Activated naive CD8-positive, alpha-beta T cell treated with anti-CD3 and anti-CD28 coated beads for 36 hours (primary cell): ENCODE data around the gene SKI. TPM values are rescaled to one million over a fixed set of nuclear protein-coding genes. Genes with fewer than 3 reads are reported as not detected.

ENCODE experiments used
- DNase-seq: peaks from one replicate; pipeline ENCODE4 v3.0.0; 2021
- H3K27ac Mint-ChIP-seq: one replicate; pipeline ENCODE4 v1.8.0; 2022; ENCODE audit warnings: mild to moderate bottlenecking, moderate library complexity, mixed read lengths
- H3K27me3 Mint-ChIP-seq: one replicate; pipeline ENCODE4 v1.8.0; 2022; ENCODE audit warnings: mild to moderate bottlenecking, mixed read lengths
- H3K36me3 Mint-ChIP-seq: one replicate; pipeline ENCODE4 v1.8.0; 2021; ENCODE audit warnings: mild to moderate bottlenecking, mixed read lengths
- H3K4me1 Mint-ChIP-seq: one replicate; pipeline ENCODE4 v1.8.0; 2021; ENCODE audit warnings: mixed read lengths
- H3K4me3 Mint-ChIP-seq: one replicate; pipeline ENCODE4 v1.8.0; 2022; ENCODE audit warnings: mild to moderate bottlenecking, moderate library complexity, mixed read lengths
- H3K9me3 Mint-ChIP-seq: one replicate; pipeline ENCODE4 v1.8.0; 2022; ENCODE audit warnings: mixed read lengths
- total RNA-seq, 2 experiments: library from RNA; stranded (reverse); gene quantifications; one replicate each; pipeline ENCODE4 v1.2.3, GENCODE V29; 2021

SKI gene
- total RNA-seq, 2 experiments from 2014 or later = 25.4 to 27.3 TPM

GRCh38 chr1:2344121-2344681 is 116.1 kb downstream of the SKI start:
- no peak overlapping the region for H3K4me3 Mint-ChIP-seq
- no peaks in the 10 kb centered on the region for H3K9me3 Mint-ChIP-seq
- no peaks in the 10 kb centered on the region for H3K36me3 Mint-ChIP-seq
- no peak overlapping the region for H3K27ac Mint-ChIP-seq
- no peaks in the 10 kb centered on the region for H3K27me3 Mint-ChIP-seq
- H3K4me1 Mint-ChIP-seq = no peaks in the 10 kb centered on the region
- DNase-seq = no peak

DNA sequence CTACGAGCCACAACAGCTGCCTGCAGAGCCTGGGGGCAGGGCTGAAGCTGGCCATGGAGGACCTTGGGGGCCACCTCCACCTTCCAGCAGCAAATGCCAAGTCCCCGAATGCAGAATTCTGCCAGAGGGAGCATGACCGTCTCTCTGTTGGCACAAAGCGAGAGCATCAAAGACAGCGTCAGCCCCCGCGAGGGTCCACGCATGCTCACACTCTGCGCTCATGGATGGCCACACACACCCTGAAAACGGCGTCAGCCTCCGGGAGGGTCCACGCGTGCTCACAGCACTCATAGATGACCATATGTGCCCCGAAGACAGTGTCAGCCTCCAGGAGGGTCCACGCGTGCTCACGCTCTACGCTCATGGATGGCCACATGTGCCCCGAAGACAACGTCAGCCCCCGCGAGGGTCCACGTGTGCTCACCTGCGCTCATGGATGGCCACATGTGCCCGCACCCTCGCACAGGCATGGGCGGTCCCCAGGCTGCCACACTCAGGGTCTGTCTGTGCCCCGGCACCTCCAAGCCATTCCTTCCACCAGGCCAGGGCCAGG is 116.7 kb downstream of the SKI start:
- H3K27ac Mint-ChIP-seq = no peak overlapping the region
- H3K4me1 Mint-ChIP-seq = no peaks in the 10 kb centered on the region
- no peaks in the 10 kb centered on the region for H3K36me3 Mint-ChIP-seq
- no peak for DNase-seq
- no peaks in the 10 kb centered on the region for H3K27me3 Mint-ChIP-seq
- H3K9me3 Mint-ChIP-seq = no peaks in the 10 kb centered on the region
- H3K4me3 Mint-ChIP-seq = no peak overlapping the region

- Mint-ChIP-seq H3K36me3 (no peaks in the 10 kb centered on the region), H3K27me3 (no peaks in the 10 kb centered on the region), H3K4me3 (no peak overlapping the region), H3K4me1 (no peaks in the 10 kb centered on the region), H3K9me3 (no peaks in the 10 kb centered on the region), H3K27ac (no peak overlapping the region)
- no peak for DNase-seq
Observed at GRCh38 chr1:2345297-2346075, 117.4 kb downstream of the SKI start.

GRCh38 chr1:2346691-2347408 is 118.7 kb downstream of the SKI start:
- H3K27ac Mint-ChIP-seq = no peak overlapping the region

DNA sequence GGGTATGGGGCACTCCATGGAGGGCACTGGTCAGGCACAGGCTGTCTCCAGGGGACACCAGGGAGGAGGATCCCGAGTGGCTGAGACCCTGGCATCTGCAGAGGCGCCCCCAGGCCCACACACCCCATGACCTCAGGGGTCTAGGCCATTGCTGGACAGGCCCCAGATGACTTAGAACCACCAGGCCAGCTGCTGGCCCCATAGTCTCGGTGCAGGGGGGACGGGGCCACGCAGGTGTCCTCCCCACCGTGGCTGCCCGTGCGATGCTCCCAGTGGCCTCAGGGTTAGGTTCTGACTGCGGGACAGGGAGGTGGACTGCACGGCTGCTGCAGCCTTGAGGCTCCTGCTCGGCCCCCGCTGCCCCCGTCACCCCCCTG is 119.3 kb downstream of the SKI start:
- DNase-seq = no peak
- Mint-ChIP-seq H3K27me3 (no peaks in the 10 kb centered on the region), H3K4me1 (no peaks in the 10 kb centered on the region), H3K36me3 (no peaks in the 10 kb centered on the region), H3K9me3 (no peaks in the 10 kb centered on the region), H3K27ac (no peak overlapping the region), H3K4me3 (no peak overlapping the region)

More at GRCh38 chr1:2346691-2347408, 118.7 kb downstream of the SKI start:
- Mint-ChIP-seq H3K36me3 (no peaks in the 10 kb centered on the region), H3K4me3 (no peak overlapping the region), H3K4me1 (no peaks in the 10 kb centered on the region), H3K9me3 (no peaks in the 10 kb centered on the region), H3K27me3 (no peaks in the 10 kb centered on the region)
- no peak for DNase-seq

GRCh38 chr1:2347896-2348295 is 119.8 kb downstream of the SKI start:
- H3K27me3 Mint-ChIP-seq = no peaks in the 10 kb centered on the region
- H3K27ac Mint-ChIP-seq = no peak overlapping the region
- H3K9me3 Mint-ChIP-seq = no peaks in the 10 kb centered on the region
- H3K36me3 Mint-ChIP-seq = no peaks in the 10 kb centered on the region
- no peak overlapping the region for H3K4me3 Mint-ChIP-seq
- no peak for DNase-seq
- H3K4me1 Mint-ChIP-seq = no peaks in the 10 kb centered on the region

- Mint-ChIP-seq H3K27ac (no peak overlapping the region), H3K27me3 (no peaks in the 10 kb centered on the region), H3K36me3 (no peaks in the 10 kb centered on the region), H3K4me1 (no peaks in the 10 kb centered on the region), H3K4me3 (no peak overlapping the region), H3K9me3 (no peaks in the 10 kb centered on the region)
- DNase-seq = no peak
Observed at GRCh38 chr1:2348346-2349325, 120.5 kb downstream of the SKI start.

GRCh38 chr1:2349806-2350205 is 121.7 kb downstream of the SKI start:
- no peak overlapping the region for H3K4me3 Mint-ChIP-seq
- H3K4me1 Mint-ChIP-seq = no peaks in the 10 kb centered on the region
- no peak overlapping the region for H3K27ac Mint-ChIP-seq
- no peak for DNase-seq
- no peaks in the 10 kb centered on the region for H3K9me3 Mint-ChIP-seq
- H3K27me3 Mint-ChIP-seq = no peaks in the 10 kb centered on the region
- no peaks in the 10 kb centered on the region for H3K36me3 Mint-ChIP-seq

DNA sequence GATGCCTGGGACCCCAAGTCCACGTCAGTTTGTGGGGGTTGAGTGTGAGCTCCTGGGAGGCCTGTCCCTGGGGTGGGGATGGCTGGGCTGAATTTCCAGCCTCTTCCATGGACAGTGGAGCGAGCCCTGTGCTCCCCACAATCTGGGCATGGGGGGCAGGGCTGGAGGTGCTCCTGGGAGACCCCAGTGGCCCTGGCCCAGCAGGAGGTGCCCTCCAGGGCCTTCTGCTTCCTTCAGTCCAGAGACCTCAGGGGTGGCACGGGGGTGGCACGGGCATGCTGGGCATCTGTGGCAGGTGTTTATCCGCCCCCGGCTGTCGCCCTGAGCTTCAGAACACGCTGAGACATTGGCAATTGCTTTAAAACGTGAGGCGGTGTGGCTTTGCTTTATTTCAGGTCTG is 122.4 kb downstream of the SKI start:
- H3K27me3 Mint-ChIP-seq = no peaks in the 10 kb centered on the region
- no peaks in the 10 kb centered on the region for H3K36me3 Mint-ChIP-seq
- no peaks in the 10 kb centered on the region for H3K4me1 Mint-ChIP-seq
- no peak for DNase-seq
- H3K9me3 Mint-ChIP-seq = no peaks in the 10 kb centered on the region
- no peak overlapping the region for H3K27ac Mint-ChIP-seq
- H3K4me3 Mint-ChIP-seq = no peak overlapping the region

DNA sequence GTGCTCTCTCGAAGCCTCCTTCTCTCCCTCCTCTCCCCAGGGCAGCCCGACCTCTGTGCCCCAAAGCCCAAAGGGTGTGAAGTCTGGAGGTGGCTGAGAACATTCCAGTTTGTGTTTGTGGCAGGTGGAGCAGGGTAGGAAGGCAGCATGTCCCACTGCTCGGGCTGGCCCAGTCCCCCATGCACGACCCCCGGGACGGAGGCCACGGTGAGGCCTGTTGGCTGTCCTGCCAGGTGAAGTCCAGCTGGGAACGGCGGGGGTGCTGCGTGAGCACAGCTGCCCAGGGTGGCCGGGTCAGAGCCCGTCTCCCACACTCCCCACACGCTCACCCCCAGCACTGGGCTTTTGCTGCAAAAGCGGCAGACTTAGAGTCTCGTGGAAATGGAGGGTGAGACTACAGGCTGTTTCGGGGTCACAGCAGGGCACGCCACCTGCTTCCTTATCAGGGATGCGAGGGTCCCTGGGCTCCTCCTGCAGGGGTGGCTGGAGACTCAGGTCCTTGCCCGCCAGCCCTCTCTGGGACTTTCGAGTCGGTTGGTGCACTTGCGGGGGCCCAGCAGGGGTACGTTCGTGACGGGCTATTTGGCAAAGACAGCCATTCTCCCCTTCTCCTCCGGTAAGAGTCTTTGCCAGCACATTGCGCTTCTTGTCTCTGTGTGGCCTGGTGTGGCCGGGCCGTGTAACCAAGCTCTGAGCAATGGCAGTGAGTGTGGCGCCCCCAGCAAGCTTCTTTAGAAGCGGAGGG is 123.0 kb downstream of the SKI start:
- Mint-ChIP-seq H3K36me3 (no peaks in the 10 kb centered on the region), H3K4me3 (no peak overlapping the region), H3K9me3 (no peaks in the 10 kb centered on the region), H3K4me1 (no peaks in the 10 kb centered on the region), H3K27me3 (no peaks in the 10 kb centered on the region), H3K27ac (no peak overlapping the region)
- no peak for DNase-seq

GRCh38 chr1:2351723-2352122 is 123.6 kb downstream of the SKI start:
- DNase-seq = no peak
- no peaks in the 10 kb centered on the region for H3K9me3 Mint-ChIP-seq

GRCh38 chr1:2352341-2352896 is 124.3 kb downstream of the SKI start:
- Mint-ChIP-seq H3K27me3 (no peaks in the 10 kb centered on the region), H3K9me3 (no peaks in the 10 kb centered on the region), H3K4me1 (no peaks in the 10 kb centered on the region), H3K36me3 (no peaks in the 10 kb centered on the region), H3K4me3 (no peak overlapping the region), H3K27ac (no peak overlapping the region)
- DNase-seq = no peak

More at GRCh38 chr1:2351723-2352122, 123.6 kb downstream of the SKI start:
- Mint-ChIP-seq H3K27me3 (no peaks in the 10 kb centered on the region), H3K4me3 (no peak overlapping the region), H3K27ac (no peak overlapping the region), H3K4me1 (no peaks in the 10 kb centered on the region), H3K36me3 (no peaks in the 10 kb centered on the region)

DNA sequence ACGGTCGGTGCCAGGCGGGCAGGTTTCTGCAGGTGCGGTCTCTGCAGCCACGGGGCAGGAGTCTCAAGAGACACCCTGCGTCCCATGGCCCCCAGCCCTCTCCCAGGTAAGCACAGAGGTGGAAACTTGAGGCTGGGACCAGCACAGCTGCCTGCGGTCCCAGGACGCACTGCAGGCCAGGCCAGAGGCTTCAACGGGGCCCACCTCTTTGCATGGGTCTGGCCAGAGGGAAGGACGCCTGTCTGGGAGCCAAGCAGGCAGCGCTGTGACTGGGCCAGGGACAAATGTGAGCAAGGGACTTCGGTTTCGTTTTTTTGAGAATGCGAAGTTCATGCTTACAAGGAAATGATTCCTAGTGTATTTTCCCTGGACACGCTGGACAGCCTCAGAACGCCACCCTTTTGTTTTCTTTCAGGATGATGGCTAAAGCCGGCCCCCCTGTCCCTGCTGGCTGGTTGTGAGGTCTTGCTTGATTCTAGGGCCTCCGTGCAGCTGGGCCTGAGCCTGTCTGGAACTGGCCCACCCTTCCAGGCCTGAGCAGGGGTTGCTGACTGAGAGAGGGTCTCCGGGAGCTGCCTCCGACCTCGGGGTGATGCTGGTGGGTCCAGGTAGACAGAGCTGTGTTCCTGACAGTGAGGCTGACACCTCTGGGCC is 124.9 kb downstream of the SKI start:
- Mint-ChIP-seq H3K4me3 (no peak overlapping the region), H3K27ac (no peak overlapping the region), H3K36me3 (no peaks in the 10 kb centered on the region), H3K4me1 (no peaks in the 10 kb centered on the region), H3K27me3 (no peaks in the 10 kb centered on the region), H3K9me3 (no peaks in the 10 kb centered on the region)
- DNase-seq = no peak
